Endodermal cell (in vitro differentiated cells): Measurements from ENCODE around the gene MAPK9. TPM values are rescaled to one million over a fixed set of nuclear protein-coding genes. Genes with fewer than 3 reads are reported as not detected.
A peak's percentile ranks its signal among the peaks of the same experiment; 100 is the strongest.

ENCODE experiments used
- DNase-seq: peaks from one replicate; pipeline ENCODE4 v3.0.0-alpha.2; 2017
- H3K27ac ChIP-seq: 2 replicates; pipeline ENCODE4 v1.5.1; 2013; ENCODE audit warnings: mild to moderate bottlenecking, low read depth, low read length, moderate library complexity
- H3K27me3 ChIP-seq: 2 replicates; pipeline ENCODE4 v1.6.1; 2013; ENCODE audit warnings: mild to moderate bottlenecking, low read length, moderate library complexity; ENCODE audit not compliant: insufficient read depth, control insufficient read depth, poor library complexity, severe bottlenecking
- H3K36me3 ChIP-seq: 2 replicates; pipeline ENCODE4 v1.7.0; 2013; ENCODE audit warnings: mild to moderate bottlenecking, low read length, moderate library complexity; ENCODE audit not compliant: control insufficient read depth, insufficient read depth
- H3K4me1 ChIP-seq: one replicate; pipeline ENCODE4 v1.7.0; 2013; ENCODE audit warnings: low read length; ENCODE audit not compliant: control insufficient read depth, insufficient read depth
- H3K4me3 ChIP-seq: 2 replicates; pipeline ENCODE4 v1.5.1; 2013; ENCODE audit warnings: mild to moderate bottlenecking, low read length, moderate library complexity
- H3K9ac ChIP-seq: 2 replicates; pipeline ENCODE4 v1.6.1; 2013; ENCODE audit warnings: mild to moderate bottlenecking, low read length, moderate library complexity; ENCODE audit not compliant: poor library complexity, severe bottlenecking; ENCODE audit errors: extremely low read depth
- H3K9me3 ChIP-seq: 2 replicates; pipeline ENCODE4 v1.6.1; 2013; ENCODE audit warnings: mild to moderate bottlenecking, low read length, moderate library complexity; ENCODE audit not compliant: control insufficient read depth
- H3K27ac Mint-ChIP-seq: 2 replicates; pipeline ENCODE4 v1.8.0; 2020; ENCODE audit warnings: mixed read lengths
- H3K27me3 Mint-ChIP-seq: 2 replicates; pipeline ENCODE4 v1.8.0; 2021; ENCODE audit warnings: mild to moderate bottlenecking, mixed read lengths; ENCODE audit not compliant: insufficient read depth
- H3K36me3 Mint-ChIP-seq: 2 replicates; pipeline ENCODE4 v1.8.0; 2020; ENCODE audit warnings: low read depth, mixed read lengths
- H3K4me1 Mint-ChIP-seq: 2 replicates; pipeline ENCODE4 v1.8.0; 2020; ENCODE audit warnings: mixed read lengths
- H3K4me3 Mint-ChIP-seq: 2 replicates; pipeline ENCODE4 v1.8.0; 2020; ENCODE audit warnings: mild to moderate bottlenecking, moderate library complexity, mixed read lengths
- H3K9me3 Mint-ChIP-seq: 2 replicates; pipeline ENCODE4 v1.8.0; 2020; ENCODE audit warnings: mild to moderate bottlenecking, mixed read lengths
- WGBS, 2 experiments: methylation state at CpG; one replicate each; pipeline versions ENCODE4 v1.1.5 to v1.1.7; 2013; ENCODE audit warnings: missing lambda C conversion rate in 2 of 2, mixed read lengths in 1 of 2; ENCODE audit not compliant: insufficient coverage in 1 of 2, insufficient read length in 1 of 2; 5-methylcytosine and 5-hydroxymethylcytosine counted together
- total RNA-seq, 2 donors: library from RNA; stranded (reverse); fragmentation: NEBNext Ultra II Directional in 1 of 2; extraction: Animal tissue kit (Norgen Biotek cat#: 25700) in 1 of 2; gene quantifications; 2 replicates in 1 of 2; 3 replicates in 1 of 2; pipeline ENCODE4 v1.2.1, GENCODE V29; 2021
- TF ChIP-seq, protein P1 (sequence below): fragments of 200-600 bp; sonication (generic); conservative IDR thresholded peaks from 2 replicates; pipeline ENCODE4 v1.5.0; 2021; ENCODE audit warnings: antibody characterized with exemption, mild to moderate bottlenecking

MAPK9 gene
- total RNA-seq, 2 donors from 2014 or later, result 45.6 to 51.8 TPM

DNA sequence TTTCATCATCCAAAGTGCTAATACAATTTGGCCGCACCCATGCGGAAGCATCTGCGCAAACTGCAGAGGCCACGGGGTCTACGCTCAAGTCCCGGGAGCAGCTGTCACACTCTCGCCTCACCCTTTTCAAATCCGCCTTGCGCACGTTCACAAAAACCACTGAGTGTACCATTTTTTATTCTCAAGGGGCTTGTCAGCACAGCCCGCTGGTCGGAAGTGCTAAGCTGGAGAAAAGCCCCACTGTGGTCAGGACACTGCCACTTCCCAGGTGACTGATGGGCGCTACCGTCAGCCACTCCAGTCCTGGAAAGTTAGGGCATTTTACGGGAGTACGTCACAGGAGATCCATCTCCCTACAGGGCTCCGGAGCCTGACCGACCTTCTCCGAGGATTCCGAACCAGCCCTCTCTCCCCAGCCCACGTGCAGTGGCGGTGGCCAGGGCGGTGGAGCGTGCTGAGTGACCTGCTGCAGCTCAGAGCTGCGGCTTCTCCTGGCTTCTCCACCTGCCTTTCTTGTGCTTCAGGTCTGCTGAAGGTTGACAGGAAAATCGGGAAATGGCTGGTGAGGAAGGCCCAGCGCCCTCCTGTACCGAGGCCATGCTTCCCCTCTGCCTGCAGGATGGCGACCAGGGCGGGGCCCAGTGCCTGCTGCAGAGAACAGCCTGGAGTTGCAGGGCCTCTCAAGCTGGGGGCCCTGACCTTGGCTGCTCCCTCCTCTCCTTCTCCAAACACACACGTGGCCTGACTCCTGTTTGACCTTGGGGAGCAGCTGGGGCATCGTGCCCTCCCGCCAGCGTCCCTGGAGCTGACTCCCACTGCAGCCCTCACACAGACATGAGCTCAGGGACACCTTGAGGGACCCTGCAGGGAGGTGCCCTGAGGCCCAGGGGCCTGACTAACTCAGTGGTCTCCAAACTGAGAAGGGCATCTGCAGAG lies 97.2 kb downstream of the MAPK9 start:
- Histone ChIP-seq H3K9ac (no peak overlapping the region), H3K4me1 (no peaks in the 10 kb centered on the region), H3K4me3 (no peak overlapping the region), H3K27ac (no peak overlapping the region), H3K27me3 (no peaks in the 10 kb centered on the region), H3K9me3 (no peaks in the 10 kb centered on the region), H3K36me3 (no peaks in the 10 kb centered on the region)
- no peaks in the 10 kb centered on the region for H3K36me3 Mint-ChIP-seq
- no peaks in the 10 kb centered on the region for H3K4me1 Mint-ChIP-seq
- 92 to 95% methylated on average over 23 to 34 of the region's 34 CpGs for WGBS, 2 experiments
- TF ChIP-seq, protein P1, sequence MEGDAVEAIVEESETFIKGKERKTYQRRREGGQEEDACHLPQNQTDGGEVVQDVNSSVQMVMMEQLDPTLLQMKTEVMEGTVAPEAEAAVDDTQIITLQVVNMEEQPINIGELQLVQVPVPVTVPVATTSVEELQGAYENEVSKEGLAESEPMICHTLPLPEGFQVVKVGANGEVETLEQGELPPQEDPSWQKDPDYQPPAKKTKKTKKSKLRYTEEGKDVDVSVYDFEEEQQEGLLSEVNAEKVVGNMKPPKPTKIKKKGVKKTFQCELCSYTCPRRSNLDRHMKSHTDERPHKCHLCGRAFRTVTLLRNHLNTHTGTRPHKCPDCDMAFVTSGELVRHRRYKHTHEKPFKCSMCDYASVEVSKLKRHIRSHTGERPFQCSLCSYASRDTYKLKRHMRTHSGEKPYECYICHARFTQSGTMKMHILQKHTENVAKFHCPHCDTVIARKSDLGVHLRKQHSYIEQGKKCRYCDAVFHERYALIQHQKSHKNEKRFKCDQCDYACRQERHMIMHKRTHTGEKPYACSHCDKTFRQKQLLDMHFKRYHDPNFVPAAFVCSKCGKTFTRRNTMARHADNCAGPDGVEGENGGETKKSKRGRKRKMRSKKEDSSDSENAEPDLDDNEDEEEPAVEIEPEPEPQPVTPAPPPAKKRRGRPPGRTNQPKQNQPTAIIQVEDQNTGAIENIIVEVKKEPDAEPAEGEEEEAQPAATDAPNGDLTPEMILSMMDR, result no peak
- peak; percentile 35 for DNase-seq
- peaks cover 6% of the 10 kb centered on the region for H3K9me3 Mint-ChIP-seq
- no peaks in the 10 kb centered on the region for H3K27me3 Mint-ChIP-seq
- no peak overlapping the region for H3K27ac Mint-ChIP-seq
- no peak overlapping the region for H3K4me3 Mint-ChIP-seq

DNA sequence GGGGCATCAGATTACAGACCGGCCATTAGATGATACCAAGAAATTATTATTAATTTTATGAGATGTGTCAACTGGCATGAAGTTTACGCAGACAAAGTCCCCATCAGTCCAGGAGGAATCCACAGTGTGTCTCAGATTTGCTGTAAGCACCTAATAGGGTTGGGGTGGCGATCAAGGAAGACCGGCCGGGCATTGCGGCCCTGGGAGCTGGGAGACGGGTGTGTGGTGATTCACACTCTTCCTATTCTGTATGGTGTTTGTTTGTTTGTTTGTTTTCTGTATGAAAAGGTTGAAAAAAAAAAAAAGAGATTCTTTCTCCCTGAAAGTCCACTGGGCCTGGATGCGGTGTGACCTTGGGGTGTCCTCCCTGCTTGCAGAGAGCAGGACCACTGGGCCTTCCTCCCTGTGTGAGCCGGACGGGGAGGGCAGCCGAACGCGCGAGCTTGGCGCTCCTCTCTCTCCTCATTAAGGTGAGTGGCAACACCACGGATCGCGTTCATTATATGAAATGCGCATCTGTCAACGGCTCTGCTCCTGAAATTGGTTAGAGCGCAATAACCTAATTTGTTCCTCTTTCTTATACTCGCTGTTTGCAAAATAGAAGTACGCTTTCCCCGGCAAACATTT lies 98.0 kb downstream of the MAPK9 start:
- Histone ChIP-seq H3K4me3 (no peak overlapping the region), H3K27ac (no peak overlapping the region), H3K27me3 (no peaks in the 10 kb centered on the region), H3K4me1 (no peaks in the 10 kb centered on the region), H3K36me3 (no peaks in the 10 kb centered on the region), H3K9me3 (no peaks in the 10 kb centered on the region), H3K9ac (no peak overlapping the region)
- H3K27ac Mint-ChIP-seq, result no peak overlapping the region
- TF ChIP-seq, protein P1, result no peak
- no peak overlapping the region for H3K4me3 Mint-ChIP-seq
- H3K36me3 Mint-ChIP-seq, result no peaks in the 10 kb centered on the region
- no peak for DNase-seq
- WGBS, 2 experiments, result 96% methylated on average over 17 to 24 of the region's 24 CpGs
- H3K27me3 Mint-ChIP-seq, result no peaks in the 10 kb centered on the region
- no peaks in the 10 kb centered on the region for H3K4me1 Mint-ChIP-seq
- peaks cover 6% of the 10 kb centered on the region for H3K9me3 Mint-ChIP-seq

DNA sequence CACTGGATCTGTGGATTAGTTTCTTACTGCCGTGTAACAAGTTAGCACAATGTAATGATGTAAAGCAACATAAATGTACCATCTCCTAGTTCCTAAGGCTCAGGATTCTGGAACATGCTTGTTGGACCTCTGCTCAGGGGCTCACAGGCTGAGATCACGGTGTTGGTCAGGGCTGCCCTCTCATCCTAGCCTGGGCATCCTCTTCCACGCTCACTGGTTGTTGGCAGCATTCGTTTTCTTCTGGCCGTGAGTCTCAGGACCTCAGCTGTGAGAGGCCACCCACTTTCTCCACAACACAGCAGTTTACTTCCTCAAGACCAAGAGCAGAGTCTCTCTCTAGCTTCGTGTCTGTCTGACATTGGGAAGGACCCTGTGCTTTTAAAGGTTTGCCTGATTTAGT lies 100.2 kb downstream of the MAPK9 start:
- H3K36me3 ChIP-seq, result no peaks in the 10 kb centered on the region
- peaks cover 6% of the 10 kb centered on the region for H3K9me3 ChIP-seq
- peaks cover 2% of the 10 kb centered on the region for H3K27me3 Mint-ChIP-seq
- no peaks in the 10 kb centered on the region for H3K4me1 Mint-ChIP-seq
- no peaks in the 10 kb centered on the region for H3K36me3 Mint-ChIP-seq
- H3K27ac Mint-ChIP-seq, result no peak overlapping the region
- H3K9me3 Mint-ChIP-seq, result peaks cover 15% of the 10 kb centered on the region
- no peaks in the 10 kb centered on the region for H3K27me3 ChIP-seq
- DNase-seq, result no peak
- no peak overlapping the region for H3K4me3 ChIP-seq
- H3K4me3 Mint-ChIP-seq, result no peak overlapping the region
- 68 to 71% methylated on average over 6 of the region's 6 CpGs for WGBS, 2 experiments
- H3K4me1 ChIP-seq, result no peaks in the 10 kb centered on the region
- H3K9ac ChIP-seq, result no peak overlapping the region
- H3K27ac ChIP-seq, result no peak overlapping the region
- TF ChIP-seq, protein P1, result no peak
